HG02884 (cell line): ENCODE results near the gene UGT1A9.

Experiments used
- ATAC-seq: cut with Tn5 transposase; IDR thresholded peaks from one replicate; pipeline ENCODE4 v1.9.1; 2021; ENCODE audit warnings: mild to moderate bottlenecking, moderate library complexity; ENCODE audit not compliant: unreplicated experiment

Gene UGT1A9

GRCh38 chr2:233813236-233814055, 141.7 kb downstream of the UGT1A9 start:
- ATAC-seq: no peak

DNA sequence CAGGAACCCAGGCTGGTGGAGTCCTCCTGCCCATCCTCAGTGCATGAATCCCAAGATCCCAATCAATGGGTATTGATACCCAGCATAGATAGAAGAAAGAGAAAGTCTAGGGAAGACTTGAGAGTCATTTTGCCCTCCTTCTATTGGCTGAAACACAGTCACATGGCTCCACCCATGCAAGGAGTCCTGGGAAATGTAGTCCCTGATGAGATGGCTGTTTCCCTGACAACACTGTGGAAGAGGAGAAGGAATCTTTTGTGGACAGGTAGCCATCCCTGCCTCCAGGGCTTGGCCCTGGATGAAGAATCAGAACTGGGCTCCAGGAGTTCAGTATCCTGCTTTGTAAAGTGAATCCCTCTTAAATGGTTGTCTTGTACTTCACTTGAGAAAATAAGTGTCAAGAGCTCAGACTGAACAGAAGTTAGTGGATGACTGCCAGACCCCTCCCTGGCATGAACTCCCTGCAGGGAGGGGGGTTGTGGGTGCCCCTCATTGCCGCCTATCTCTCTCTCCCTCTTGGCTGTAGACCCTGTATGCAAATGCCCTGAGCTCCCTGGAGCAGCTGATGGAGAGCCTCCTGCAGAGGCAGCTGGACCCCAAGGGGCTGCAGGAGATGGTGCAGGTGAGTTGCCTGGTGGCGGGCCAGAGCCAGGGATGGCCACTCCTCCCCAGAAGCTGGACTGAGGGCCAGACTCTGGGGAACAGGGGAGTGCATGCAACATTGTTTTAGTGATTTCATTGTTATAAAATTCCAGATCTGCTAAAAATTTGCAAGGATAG, 142.5 kb downstream of the UGT1A9 start:
- no peak for ATAC-seq

DNA sequence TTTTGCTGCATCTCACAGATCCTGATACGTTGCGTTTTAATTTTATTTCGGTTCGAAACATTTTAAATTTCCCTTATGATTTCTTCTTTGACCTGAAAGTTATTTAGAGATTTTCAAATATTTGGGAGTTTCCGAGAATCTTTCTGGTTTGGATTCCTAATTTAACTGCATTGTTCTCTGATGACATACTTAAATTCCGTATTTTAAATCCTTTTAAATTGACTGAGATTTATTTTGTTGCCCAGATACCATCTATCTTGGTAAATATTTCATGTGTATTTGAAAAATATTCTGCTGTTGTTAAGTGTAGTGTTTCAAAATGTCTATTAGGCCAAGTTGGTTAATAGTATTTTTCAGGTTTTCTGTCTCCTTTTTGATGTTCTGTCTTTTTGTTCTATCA, 144.2 kb downstream of the UGT1A9 start:
- ATAC-seq: no peak

DNA sequence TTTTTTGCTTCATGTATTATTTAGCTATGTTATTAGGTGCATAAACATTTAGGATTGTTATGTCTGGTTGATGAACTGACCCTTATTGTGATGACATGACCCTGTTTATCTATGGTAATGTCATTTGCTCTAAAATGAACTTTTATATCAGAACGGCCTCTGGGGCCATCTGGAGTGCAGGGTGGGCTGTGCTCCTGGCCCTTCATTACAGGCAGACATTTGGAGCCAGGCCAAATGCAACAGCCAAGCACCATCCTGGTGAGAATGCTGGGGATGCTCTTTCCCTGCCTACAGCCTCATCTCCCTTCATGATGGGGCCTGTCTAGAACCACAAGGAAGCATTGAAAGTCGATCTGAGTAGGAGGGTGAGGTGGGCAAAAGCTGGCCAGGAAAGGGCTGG, 144.6 kb downstream of the UGT1A9 start:
- no peak for ATAC-seq

- no peak for ATAC-seq
Observed at GRCh38 chr2:233816771-233817170, 145.1 kb downstream of the UGT1A9 start.

DNA sequence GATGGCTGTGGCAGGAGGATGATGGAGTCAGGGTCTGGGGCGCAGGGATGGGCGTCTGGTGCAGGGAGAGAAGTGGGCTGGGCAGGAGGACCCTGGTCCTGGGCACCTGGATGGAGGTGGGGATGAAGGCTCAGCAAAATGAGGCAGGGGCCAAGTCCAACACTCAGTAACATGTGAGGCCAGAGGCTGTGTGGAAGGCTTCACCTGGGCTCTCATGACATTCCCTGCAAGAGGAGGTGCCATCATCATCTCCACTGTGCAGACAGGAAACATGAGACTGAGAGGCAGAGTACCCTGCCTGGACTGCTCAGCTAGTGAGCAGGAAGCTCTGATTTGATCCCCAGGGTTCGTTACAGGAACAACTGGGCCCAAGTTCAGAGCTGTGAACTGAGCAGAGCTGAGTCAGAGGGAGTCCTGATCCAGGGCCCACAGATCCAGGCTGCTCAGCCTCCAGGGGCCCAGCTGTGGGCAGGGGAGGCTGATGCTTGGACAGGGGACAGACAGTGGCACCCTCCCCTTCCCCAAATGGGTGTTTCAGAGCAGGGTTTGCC, 145.7 kb downstream of the UGT1A9 start:
- ATAC-seq: no peak

DNA sequence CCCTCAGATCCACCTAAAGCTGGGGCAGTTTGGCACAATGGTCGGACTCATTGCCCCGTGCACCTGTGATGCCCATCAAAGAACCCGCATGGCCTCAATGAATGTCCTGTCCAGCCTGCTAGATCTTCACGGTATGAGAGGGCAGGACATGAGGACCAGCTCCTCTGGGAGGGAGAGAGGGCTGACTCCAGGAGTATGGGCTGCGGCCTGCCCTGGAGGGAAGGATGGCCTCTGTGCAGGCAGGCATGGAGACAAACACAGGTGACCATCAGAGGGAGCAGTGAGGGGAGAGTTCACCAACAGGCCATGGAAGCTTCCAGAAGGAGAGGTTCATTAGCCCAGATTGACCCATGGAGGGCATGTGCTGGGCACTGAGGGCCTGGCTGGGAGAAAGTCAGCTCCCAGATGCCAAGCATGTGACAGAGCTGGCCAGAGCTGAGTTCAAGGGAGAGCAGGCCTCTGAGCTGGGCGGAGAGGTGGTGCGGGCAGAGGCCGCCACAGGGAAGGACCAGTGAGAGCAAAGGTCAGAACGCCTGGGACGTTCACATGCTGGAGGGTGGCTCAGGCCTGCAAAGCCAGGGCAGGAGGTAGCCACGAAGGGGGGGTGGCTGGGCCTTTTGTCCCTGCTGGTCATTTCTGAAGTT, 146.4 kb downstream of the UGT1A9 start:
- no peak for ATAC-seq

- ATAC-seq: no peak
Observed at GRCh38 chr2:233818639-233819621, 147.2 kb downstream of the UGT1A9 start.

GRCh38 chr2:233819884-233820773, 148.4 kb downstream of the UGT1A9 start:
- no peak for ATAC-seq

- ATAC-seq: no peak
Observed at GRCh38 chr2:233820774-233821105, 149.0 kb downstream of the UGT1A9 start.

DNA sequence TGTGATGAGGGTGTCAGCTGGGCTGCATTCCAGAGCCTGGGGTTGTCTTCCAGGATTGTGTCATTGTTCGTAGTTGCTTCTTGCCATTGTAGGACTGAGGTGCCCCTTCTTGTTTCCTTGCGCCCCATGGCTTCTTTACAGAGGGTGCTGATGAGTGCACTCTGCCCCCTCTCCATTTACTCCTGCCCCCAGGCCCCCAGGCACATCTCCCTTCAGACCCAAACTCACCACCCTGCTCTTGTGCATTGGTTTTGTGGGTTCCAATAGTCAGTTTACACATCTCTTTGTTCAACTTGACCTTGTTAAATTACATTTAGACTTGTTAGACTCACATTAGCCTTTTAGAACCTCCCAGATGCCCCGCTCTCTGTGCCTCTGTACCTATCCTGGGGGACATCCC, 149.5 kb downstream of the UGT1A9 start:
- no peak for ATAC-seq

DNA sequence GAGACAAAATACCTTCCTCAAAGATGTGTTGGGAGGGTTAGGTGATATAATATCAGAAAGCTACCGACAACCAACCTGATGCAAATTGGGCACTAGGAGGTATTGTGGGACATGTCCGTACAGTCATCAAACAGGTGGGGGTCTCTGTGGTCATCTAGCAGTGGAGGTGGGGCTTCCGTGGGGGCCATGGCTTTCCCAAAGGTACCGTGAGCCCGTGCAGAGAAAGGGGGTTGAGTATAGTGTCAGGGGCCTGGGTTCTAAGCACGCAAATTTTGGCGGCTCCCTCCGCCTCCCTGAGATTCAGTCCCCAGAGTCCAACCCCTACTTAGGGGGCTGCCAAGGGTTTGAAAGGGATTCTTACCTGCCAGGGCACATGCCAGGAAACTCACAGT, 150.0 kb downstream of the UGT1A9 start:
- ATAC-seq: no peak

GRCh38 chr2:233822101-233822771, 150.5 kb downstream of the UGT1A9 start:
- ATAC-seq: no peak
